Cardiac muscle cell (in vitro differentiated cells and primary cell): ENCODE data around the gene SLC27A3. TPM values are rescaled to one million over a fixed set of nuclear protein-coding genes. Genes with fewer than 3 reads are reported as not detected.

Experiments used
- DNase-seq, 2 donors: peaks; one replicate each; pipeline versions ENCODE4 v3.0.0 to v3.0.0-alpha.2; 2010 to 2017; ENCODE audit warnings: low read depth in 1 of 2, low spot score in 1 of 2
- H3K27ac ChIP-seq: fragments of 200-600 bp; sonication (generic); 2 replicates; pipeline ENCODE4 v1.5.1; 2016
- H3K27me3 ChIP-seq: fragments of 200-600 bp; sonication (generic); 2 replicates; pipeline ENCODE4 v1.6.0; 2016; ENCODE audit warnings: control low read depth
- H3K36me3 ChIP-seq: fragments of 200-600 bp; sonication (generic); 2 replicates; pipeline ENCODE4 v1.5.1; 2016; ENCODE audit warnings: control low read depth
- H3K4me1 ChIP-seq: fragments of 200-600 bp; sonication (generic); 2 replicates; pipeline ENCODE4 v1.8.1; 2017; ENCODE audit warnings: low read depth, mild to moderate bottlenecking, mixed run types
- H3K4me3 ChIP-seq: fragments of 200-600 bp; sonication (generic); 2 replicates; pipeline ENCODE4 v1.5.1; 2016; ENCODE audit warnings: mild to moderate bottlenecking
- H3K9me3 ChIP-seq: fragments of 200-600 bp; sonication (generic); 2 replicates; pipeline ENCODE4 v1.5.1; 2017; ENCODE audit warnings: low read depth, mild to moderate bottlenecking, control low read depth
- polyA plus RNA-seq: library from polyadenylated mRNA; unstranded; fragments of >200 nt; fragmentation: Nextera tagmentation; extraction: Ambion mirVana; gene quantifications from 2 replicates; pipeline ENCODE4 v1.2.1, GENCODE V29; 2016
- total RNA-seq: library from RNA; depleted of rRNA; stranded (reverse); fragments of >200 nt; gene quantifications from 2 replicates; pipeline ENCODE4 v1.2.3, GENCODE V29; 2016
- TF ChIP-seq, protein P1 (sequence below): IDR thresholded peaks from 2 replicates; pipeline ENCODE4 v1.5.1; 2012; ENCODE audit warnings: low read depth, mild to moderate bottlenecking, low read length

Gene SLC27A3
- total and polyA plus RNA-seq, 2 experiments from 2014 or later = 27.7 to 30.6 TPM

GRCh38 chr1:153798468-153798780, 23.2 kb downstream of the SLC27A3 start:
- Histone ChIP-seq H3K4me1 (peaks cover under 1% of the 10 kb centered on the region), H3K36me3 (no peaks in the 10 kb centered on the region), H3K27me3 (no peaks in the 10 kb centered on the region), H3K9me3 (no peaks in the 10 kb centered on the region), H3K4me3 (no peak overlapping the region), H3K27ac (peak overlapping the region; percentile 24)
- DNase-seq = no peak
- TF ChIP-seq, protein P1, sequence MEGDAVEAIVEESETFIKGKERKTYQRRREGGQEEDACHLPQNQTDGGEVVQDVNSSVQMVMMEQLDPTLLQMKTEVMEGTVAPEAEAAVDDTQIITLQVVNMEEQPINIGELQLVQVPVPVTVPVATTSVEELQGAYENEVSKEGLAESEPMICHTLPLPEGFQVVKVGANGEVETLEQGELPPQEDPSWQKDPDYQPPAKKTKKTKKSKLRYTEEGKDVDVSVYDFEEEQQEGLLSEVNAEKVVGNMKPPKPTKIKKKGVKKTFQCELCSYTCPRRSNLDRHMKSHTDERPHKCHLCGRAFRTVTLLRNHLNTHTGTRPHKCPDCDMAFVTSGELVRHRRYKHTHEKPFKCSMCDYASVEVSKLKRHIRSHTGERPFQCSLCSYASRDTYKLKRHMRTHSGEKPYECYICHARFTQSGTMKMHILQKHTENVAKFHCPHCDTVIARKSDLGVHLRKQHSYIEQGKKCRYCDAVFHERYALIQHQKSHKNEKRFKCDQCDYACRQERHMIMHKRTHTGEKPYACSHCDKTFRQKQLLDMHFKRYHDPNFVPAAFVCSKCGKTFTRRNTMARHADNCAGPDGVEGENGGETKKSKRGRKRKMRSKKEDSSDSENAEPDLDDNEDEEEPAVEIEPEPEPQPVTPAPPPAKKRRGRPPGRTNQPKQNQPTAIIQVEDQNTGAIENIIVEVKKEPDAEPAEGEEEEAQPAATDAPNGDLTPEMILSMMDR = no peak

GRCh38 chr1:153799016-153799415, 23.8 kb downstream of the SLC27A3 start:
- Histone ChIP-seq H3K27me3 (no peaks in the 10 kb centered on the region), H3K4me1 (peaks cover 6% of the 10 kb centered on the region), H3K36me3 (no peaks in the 10 kb centered on the region), H3K9me3 (no peaks in the 10 kb centered on the region), H3K27ac (no peak overlapping the region), H3K4me3 (no peak overlapping the region)
- TF ChIP-seq, protein P1 = no peak
- DNase-seq = no peak

DNA sequence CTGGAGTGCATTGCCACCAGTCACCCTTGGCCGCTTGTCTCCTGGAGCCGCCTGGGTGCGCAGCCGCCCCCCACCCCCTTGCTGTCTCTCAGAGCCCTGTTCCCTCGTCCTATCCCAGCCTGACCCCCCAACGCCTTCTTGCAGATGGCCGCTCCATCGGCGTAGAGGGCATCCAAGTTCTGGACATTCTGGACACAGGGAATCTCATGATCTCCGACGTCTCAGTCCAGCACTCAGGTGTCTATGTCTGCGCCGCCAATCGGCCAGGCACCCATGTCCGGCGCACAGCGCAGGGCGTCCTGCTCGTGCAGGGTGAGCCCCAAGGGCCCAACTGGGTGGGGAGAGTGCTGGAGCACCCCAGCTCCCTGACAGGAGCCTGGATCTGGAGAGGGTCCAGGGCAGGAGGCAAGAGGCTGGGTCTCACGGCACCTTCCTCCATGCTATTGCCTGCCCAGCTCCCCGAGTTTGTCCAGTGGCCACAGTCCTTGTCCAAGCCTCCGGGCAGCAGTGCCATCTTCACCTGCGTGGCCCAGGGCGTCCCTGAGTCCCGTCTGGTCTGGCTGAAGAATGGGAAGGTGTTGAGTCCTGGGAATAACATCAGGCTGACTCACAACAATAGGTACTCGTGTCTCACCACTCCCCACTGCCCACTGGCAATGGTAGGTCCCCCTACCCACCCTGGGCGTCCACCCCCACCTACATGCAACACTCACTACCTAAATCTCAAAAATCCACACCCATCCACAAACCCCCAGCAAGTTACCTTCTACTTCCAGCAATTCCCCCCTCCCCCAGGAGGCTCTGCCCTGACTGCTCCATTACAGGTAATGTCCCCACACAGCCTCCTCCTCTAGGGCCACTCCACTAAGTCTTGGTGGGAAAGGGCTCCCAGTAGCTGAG, 24.6 kb downstream of the SLC27A3 start:
- H3K27me3 ChIP-seq = no peaks in the 10 kb centered on the region
- no peak for DNase-seq
- H3K9me3 ChIP-seq = no peaks in the 10 kb centered on the region
- H3K4me1 ChIP-seq = peaks cover 14% of the 10 kb centered on the region
- H3K36me3 ChIP-seq = no peaks in the 10 kb centered on the region
- no peak overlapping the region for H3K27ac ChIP-seq
- TF ChIP-seq, protein P1 = no peak
- no peak overlapping the region for H3K4me3 ChIP-seq

GRCh38 chr1:153800516-153800915, 25.3 kb downstream of the SLC27A3 start:
- TF ChIP-seq, protein P1 = no peak
- no peaks in the 10 kb centered on the region for H3K9me3 ChIP-seq

GRCh38 chr1:153801028-153801625, 25.9 kb downstream of the SLC27A3 start:
- no peak for DNase-seq
- no peak overlapping the region for H3K27ac ChIP-seq
- H3K9me3 ChIP-seq = no peaks in the 10 kb centered on the region
- TF ChIP-seq, protein P1 = no peak
- peaks cover 23% of the 10 kb centered on the region for H3K4me1 ChIP-seq
- H3K36me3 ChIP-seq = no peaks in the 10 kb centered on the region
- H3K27me3 ChIP-seq = no peaks in the 10 kb centered on the region
- no peak overlapping the region for H3K4me3 ChIP-seq

More at GRCh38 chr1:153800516-153800915, 25.3 kb downstream of the SLC27A3 start:
- Histone ChIP-seq H3K36me3 (no peaks in the 10 kb centered on the region), H3K4me1 (peaks cover 19% of the 10 kb centered on the region), H3K27ac (no peak overlapping the region), H3K27me3 (no peaks in the 10 kb centered on the region), H3K4me3 (no peak overlapping the region)
- no peak for DNase-seq
